Measurements from ENCODE around the gene BNIPL.

The BNIPL gene

GRCh38 chr1:151070474-151071276 lies 34.3 kb downstream of the BNIPL start, which contains the start of gene GABPB2:
Gene GABPB2, plus strand, starts transcription at chr1:151070761. Its CDS starts 17,429 bp downstream, at chr1:151088190.
- TF ChIP-seq, protein P1, sequence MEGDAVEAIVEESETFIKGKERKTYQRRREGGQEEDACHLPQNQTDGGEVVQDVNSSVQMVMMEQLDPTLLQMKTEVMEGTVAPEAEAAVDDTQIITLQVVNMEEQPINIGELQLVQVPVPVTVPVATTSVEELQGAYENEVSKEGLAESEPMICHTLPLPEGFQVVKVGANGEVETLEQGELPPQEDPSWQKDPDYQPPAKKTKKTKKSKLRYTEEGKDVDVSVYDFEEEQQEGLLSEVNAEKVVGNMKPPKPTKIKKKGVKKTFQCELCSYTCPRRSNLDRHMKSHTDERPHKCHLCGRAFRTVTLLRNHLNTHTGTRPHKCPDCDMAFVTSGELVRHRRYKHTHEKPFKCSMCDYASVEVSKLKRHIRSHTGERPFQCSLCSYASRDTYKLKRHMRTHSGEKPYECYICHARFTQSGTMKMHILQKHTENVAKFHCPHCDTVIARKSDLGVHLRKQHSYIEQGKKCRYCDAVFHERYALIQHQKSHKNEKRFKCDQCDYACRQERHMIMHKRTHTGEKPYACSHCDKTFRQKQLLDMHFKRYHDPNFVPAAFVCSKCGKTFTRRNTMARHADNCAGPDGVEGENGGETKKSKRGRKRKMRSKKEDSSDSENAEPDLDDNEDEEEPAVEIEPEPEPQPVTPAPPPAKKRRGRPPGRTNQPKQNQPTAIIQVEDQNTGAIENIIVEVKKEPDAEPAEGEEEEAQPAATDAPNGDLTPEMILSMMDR (IDR thresholded peaks at IDR 0.05; ENCODE audit: borderline replicate concordance, insufficient read depth, low read depth, low read length), result peak; percentile 98
- peak within 1 kb of the TSS; percentile 92 for H3K4me3 ChIP-seq (ENCODE audit: low read depth, low read length)

- TF ChIP-seq, protein P1 (IDR thresholded peaks at IDR 0.05; ENCODE audit: borderline replicate concordance, insufficient read depth, low read depth, low read length), result no peak
- H3K4me3 ChIP-seq (ENCODE audit: low read depth, low read length), result no peak overlapping the region
Measured at GRCh38 chr1:151072224-151072623, 35.8 kb downstream of the BNIPL start.

GRCh38 chr1:151085953-151086559 lies 49.7 kb downstream of the BNIPL start:
- no peak overlapping the region for H3K4me3 ChIP-seq (ENCODE audit: low read depth, low read length)
- TF ChIP-seq, protein P1 (IDR thresholded peaks at IDR 0.05; ENCODE audit: borderline replicate concordance, insufficient read depth, low read depth, low read length), result no peak
